DOHH2 (cell line): Measurements from ENCODE around the gene MRPS11.

ENCODE experiments used
- EZH2phosphoT487 ChIP-seq: fragments of 200-600 bp; sonication (generic); IDR thresholded peaks from 2 replicates; pipeline ENCODE4 v1.6.1; 2017; ENCODE audit warnings: borderline replicate concordance, mild to moderate bottlenecking, antibody characterized with exemption, low read length, moderate library complexity, mixed read lengths
- TF ChIP-seq, protein P1 (sequence below): fragments of 200-600 bp; sonication (generic); IDR thresholded peaks from one replicate; pipeline ENCODE4 v1.5.1; 2014; ENCODE audit warnings: antibody characterized with exemption, mild to moderate bottlenecking, low read depth, low read length; ENCODE audit not compliant: poor library complexity, severe bottlenecking

DNA sequence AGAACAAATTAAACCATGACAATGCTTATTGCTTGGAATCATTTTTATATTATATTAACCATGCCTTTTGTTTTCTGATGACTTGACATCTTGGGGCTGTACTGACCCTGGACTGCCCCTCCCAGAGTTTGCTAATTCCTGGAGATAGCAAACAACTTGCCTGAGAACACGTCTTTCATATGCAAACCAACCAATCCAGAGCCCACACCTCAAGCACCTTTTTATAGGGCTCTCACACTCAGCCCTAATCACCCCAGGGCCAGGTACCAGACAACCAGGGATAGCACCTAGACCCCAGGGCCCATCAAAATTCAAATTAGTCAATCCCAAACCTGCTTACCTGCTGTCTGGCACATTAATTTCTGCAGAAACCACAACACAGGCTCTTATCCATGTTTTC is 36.9 kb downstream of the MRPS11 start:
- TF ChIP-seq EZH2phosphoT487: no peak
- TF ChIP-seq, protein P1, sequence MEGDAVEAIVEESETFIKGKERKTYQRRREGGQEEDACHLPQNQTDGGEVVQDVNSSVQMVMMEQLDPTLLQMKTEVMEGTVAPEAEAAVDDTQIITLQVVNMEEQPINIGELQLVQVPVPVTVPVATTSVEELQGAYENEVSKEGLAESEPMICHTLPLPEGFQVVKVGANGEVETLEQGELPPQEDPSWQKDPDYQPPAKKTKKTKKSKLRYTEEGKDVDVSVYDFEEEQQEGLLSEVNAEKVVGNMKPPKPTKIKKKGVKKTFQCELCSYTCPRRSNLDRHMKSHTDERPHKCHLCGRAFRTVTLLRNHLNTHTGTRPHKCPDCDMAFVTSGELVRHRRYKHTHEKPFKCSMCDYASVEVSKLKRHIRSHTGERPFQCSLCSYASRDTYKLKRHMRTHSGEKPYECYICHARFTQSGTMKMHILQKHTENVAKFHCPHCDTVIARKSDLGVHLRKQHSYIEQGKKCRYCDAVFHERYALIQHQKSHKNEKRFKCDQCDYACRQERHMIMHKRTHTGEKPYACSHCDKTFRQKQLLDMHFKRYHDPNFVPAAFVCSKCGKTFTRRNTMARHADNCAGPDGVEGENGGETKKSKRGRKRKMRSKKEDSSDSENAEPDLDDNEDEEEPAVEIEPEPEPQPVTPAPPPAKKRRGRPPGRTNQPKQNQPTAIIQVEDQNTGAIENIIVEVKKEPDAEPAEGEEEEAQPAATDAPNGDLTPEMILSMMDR: no peak
